Activated CD8-positive, alpha-beta T cell treated with anti-CD3 and anti-CD28 coated beads for 36 hours (primary cell): ENCODE results near the gene ZAR1L. TPM values are rescaled to one million over a fixed set of nuclear protein-coding genes. Genes with fewer than 3 reads are reported as not detected.

ENCODE experiments used
- ATAC-seq: fragments of 200-7000 bp; cut with Tn5 transposase; one replicate; pipeline ENCODE4 v1.10.0; 2021; ENCODE audit warnings: mild to moderate bottlenecking, moderate library complexity
- CTCF ChIA-PET: fragments of 350-600 bp; sonication (Branson Sonifier 250); formaldehyde crosslinking; loops from one replicate; lab custom pipeline; 2021; ENCODE audit warnings: antibody characterized with exemption; lab: Charles Lee
- POLR2A ChIA-PET: fragments of 350-600 bp; sonication (Branson Sonifier 250); formaldehyde crosslinking; loops from one replicate; lab custom pipeline; 2021; ENCODE audit warnings: antibody characterized with exemption; lab: Charles Lee
- DNase-seq: peaks from one replicate; pipeline ENCODE4 v3.0.0-alpha.2; 2020
- H3K27ac Mint-ChIP-seq: one replicate; pipeline ENCODE4 v1.8.0; 2021; ENCODE audit warnings: mild to moderate bottlenecking, mixed read lengths
- H3K27me3 Mint-ChIP-seq: one replicate; pipeline ENCODE4 v1.8.0; 2021; ENCODE audit warnings: mixed read lengths
- H3K36me3 Mint-ChIP-seq: one replicate; pipeline ENCODE4 v1.8.0; 2021; ENCODE audit warnings: low read depth, mixed read lengths
- H3K4me1 Mint-ChIP-seq: one replicate; pipeline ENCODE4 v1.8.0; 2021; ENCODE audit warnings: low read depth, mixed read lengths
- H3K4me3 Mint-ChIP-seq: one replicate; pipeline ENCODE4 v1.8.0; 2021; ENCODE audit warnings: mild to moderate bottlenecking, moderate library complexity, mixed read lengths
- H3K9me3 Mint-ChIP-seq: one replicate; pipeline ENCODE4 v1.8.0; 2021; ENCODE audit warnings: mixed read lengths
- intact Hi-C: fragments of 100-400 bp; cut with micrococcal nuclease; formaldehyde crosslinking; loops from one replicate; pipeline ENCODE4 v1.10.0; 2022
- total RNA-seq, 2 experiments: library from RNA; stranded (reverse); gene quantifications; one replicate each; pipeline ENCODE4 v1.2.3, GENCODE V29; 2021
- TF ChIP-seq, protein P1 (sequence below): fragments of 200-600 bp; IDR thresholded peaks from one replicate; pipeline ENCODE4 v1.8.0; 2022; ENCODE audit warnings: antibody characterized with exemption, mild to moderate bottlenecking

The ZAR1L gene
- total RNA-seq, 2 experiments from 2014 or later = not detected

DNA sequence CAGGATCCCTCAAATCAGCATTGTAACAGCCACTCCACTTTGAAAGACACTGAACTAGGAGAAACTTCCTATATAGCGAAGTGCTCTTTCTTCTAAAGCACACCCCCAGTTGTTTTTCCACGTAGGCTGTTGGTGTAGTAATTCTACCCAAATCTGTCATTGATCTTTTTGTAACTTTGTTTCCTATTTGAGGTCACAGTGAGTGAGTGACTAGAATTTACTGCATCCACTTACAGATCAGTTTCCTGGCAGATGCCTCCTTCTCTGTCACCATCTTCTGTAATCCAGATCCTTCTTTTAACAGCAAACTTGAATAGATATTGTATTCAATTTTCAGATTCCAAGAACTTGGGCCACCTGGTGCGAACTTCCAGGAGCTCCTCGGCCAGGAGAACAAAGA is 15.3 kb downstream of the ZAR1L start:
- peak; percentile 67 for ATAC-seq
- H3K4me3 Mint-ChIP-seq = no peak overlapping the region
- DNase-seq = no peak
- no peaks in the 10 kb centered on the region for H3K9me3 Mint-ChIP-seq
- H3K27me3 Mint-ChIP-seq = peaks cover 18% of the 10 kb centered on the region
- H3K36me3 Mint-ChIP-seq = no peaks in the 10 kb centered on the region
- H3K27ac Mint-ChIP-seq = no peak overlapping the region
- CTCF ChIA-PET = interaction anchor here (0.8 to 1.6 kb wide), 3 partner anchors 9 to 32 kb away, joined by 3 to 4 read pairs (median 3); no protein-coding TSS in a partner anchor
- TF ChIP-seq, protein P1, sequence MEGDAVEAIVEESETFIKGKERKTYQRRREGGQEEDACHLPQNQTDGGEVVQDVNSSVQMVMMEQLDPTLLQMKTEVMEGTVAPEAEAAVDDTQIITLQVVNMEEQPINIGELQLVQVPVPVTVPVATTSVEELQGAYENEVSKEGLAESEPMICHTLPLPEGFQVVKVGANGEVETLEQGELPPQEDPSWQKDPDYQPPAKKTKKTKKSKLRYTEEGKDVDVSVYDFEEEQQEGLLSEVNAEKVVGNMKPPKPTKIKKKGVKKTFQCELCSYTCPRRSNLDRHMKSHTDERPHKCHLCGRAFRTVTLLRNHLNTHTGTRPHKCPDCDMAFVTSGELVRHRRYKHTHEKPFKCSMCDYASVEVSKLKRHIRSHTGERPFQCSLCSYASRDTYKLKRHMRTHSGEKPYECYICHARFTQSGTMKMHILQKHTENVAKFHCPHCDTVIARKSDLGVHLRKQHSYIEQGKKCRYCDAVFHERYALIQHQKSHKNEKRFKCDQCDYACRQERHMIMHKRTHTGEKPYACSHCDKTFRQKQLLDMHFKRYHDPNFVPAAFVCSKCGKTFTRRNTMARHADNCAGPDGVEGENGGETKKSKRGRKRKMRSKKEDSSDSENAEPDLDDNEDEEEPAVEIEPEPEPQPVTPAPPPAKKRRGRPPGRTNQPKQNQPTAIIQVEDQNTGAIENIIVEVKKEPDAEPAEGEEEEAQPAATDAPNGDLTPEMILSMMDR = no peak
- H3K4me1 Mint-ChIP-seq = peaks cover 9% of the 10 kb centered on the region
- intact Hi-C loops = no loop called here
- POLR2A ChIA-PET = interaction anchor here (1.3 kb wide), 1 partner anchor 16 kb away, joined by 4 read pairs; the partner anchor contains the start of genes BRCA2 and ZAR1L

DNA sequence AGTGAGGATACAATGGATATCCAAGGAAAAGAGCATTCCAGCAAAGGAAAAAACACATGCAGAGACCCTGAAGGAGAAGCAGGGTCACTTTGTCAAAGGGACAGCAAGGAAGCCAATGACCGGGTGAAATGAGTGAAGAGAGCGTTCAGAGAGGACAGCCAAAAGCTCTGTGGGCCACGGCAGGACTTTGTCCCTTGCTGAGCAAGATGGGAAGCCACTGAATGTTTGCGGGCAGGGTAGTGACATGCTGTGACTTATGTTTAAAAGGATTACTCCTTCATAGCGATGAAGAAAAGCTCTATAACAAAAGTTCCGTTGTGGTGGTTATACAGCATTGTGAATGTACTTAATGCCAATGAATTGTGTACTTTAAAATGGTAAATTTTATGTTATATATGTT is 16.5 kb downstream of the ZAR1L start:
- Mint-ChIP-seq H3K27ac (no peak overlapping the region), H3K36me3 (no peaks in the 10 kb centered on the region), H3K9me3 (no peaks in the 10 kb centered on the region), H3K4me3 (no peak overlapping the region), H3K4me1 (peaks cover 9% of the 10 kb centered on the region), H3K27me3 (peaks cover 19% of the 10 kb centered on the region)
- intact Hi-C loops = no loop called here
- DNase-seq = no peak
- TF ChIP-seq, protein P1 = no peak
- ChIA-PET POLR2A (interaction anchor here (1.8 kb wide), 1 partner anchor 16 kb away, joined by 6 read pairs; the partner anchor contains the start of genes BRCA2 and ZAR1L), CTCF (no interaction called here)
- no peak for ATAC-seq

DNA sequence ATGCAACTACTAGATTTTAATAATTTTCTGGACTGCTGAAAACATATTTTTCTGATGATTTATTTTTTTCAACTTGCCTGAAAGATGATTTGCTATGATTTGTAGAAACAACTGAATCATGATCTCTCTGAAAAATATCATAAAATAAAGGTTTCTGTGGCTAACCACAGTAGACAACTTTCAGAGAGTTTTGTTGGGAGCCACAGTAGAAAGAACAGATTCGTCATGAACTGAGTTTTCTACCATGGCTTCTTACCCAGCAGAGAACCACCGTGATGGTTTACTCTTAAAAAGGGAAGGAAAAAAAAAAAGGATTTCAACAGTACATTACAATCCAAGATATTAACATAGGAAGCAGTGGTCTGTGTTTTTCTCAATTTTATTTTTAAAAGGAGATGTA is 18.0 kb downstream of the ZAR1L start:
- Mint-ChIP-seq H3K27me3 (peaks cover 19% of the 10 kb centered on the region), H3K27ac (no peak overlapping the region), H3K36me3 (no peaks in the 10 kb centered on the region), H3K4me3 (no peak overlapping the region), H3K4me1 (peaks cover 9% of the 10 kb centered on the region), H3K9me3 (no peaks in the 10 kb centered on the region)
- POLR2A ChIA-PET = no interaction called here
- ATAC-seq = peak; percentile 55
- DNase-seq = no peak
- CTCF ChIA-PET = interaction anchor here (1.4 kb wide), 1 partner anchor 50 kb away, joined by 3 read pairs; no protein-coding TSS in a partner anchor
- TF ChIP-seq, protein P1 = no peak
- intact Hi-C loops = no loop called here

DNA sequence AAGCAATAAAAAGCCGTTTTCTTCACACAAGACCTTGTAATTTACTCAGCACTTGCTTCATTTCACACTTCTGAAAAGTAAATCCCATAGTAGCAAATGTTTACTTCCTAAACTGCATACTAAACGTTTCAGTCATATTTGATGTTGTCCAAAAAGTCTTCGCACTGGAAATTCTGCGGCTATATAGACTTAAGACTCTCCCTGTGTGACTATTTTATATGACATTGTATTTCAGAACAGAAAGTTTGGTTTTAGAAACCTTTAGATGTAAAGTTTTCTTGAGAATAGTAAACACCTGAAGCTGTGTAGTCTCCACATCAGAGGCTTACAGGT is 29.6 kb downstream of the ZAR1L start:
- Mint-ChIP-seq H3K4me1 (no peaks in the 10 kb centered on the region), H3K9me3 (no peaks in the 10 kb centered on the region), H3K27ac (no peak overlapping the region), H3K27me3 (no peaks in the 10 kb centered on the region), H3K36me3 (no peaks in the 10 kb centered on the region), H3K4me3 (no peak overlapping the region)
- no peak for ATAC-seq
- POLR2A ChIA-PET = no interaction called here
- TF ChIP-seq, protein P1 = no peak
- intact Hi-C loops = no loop called here
- DNase-seq = no peak
- CTCF ChIA-PET = interaction anchor here (0.6 to 2.0 kb wide), 3 partner anchors 24 to 376 kb away, joined by 3 to 4 read pairs (median 3); no protein-coding TSS in a partner anchor

DNA sequence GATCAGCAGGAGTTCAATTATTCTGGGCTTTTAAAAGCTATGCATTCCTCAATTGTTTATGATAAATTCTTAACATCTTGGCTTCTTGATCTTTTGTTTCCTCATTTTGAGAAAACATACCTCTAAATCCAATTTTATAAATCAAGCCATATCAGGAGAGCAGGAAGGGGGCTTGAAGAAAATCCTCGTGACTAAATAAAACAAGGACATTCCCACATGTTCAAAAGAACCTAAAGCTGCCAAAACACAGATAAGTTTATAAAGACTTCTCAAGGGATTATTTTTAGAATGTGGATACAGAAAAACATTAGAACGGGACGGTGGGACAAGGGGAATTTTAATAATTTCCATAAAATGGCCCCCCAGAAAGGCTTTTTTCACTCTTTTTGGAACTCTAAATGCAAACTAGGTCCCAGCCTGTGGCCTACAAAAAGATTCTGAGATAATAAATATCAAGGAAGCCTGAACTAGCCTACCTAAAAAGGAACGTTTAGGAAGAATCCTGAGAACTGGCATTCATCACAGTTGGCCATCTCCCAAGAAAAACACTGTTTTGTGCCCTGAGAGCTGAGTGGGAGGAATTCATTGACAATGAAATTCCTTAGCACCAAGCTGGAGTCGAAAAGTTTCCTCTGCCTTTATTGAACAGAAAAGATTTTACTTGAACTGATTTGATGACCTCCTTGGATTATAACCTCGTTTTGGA is 30.1 kb downstream of the ZAR1L start:
- DNase-seq = no peak
- POLR2A ChIA-PET = no interaction called here
- intact Hi-C loops = no loop called here
- no peaks in the 10 kb centered on the region for H3K27me3 Mint-ChIP-seq
- H3K27ac Mint-ChIP-seq = no peak overlapping the region
- H3K36me3 Mint-ChIP-seq = no peaks in the 10 kb centered on the region
- H3K9me3 Mint-ChIP-seq = no peaks in the 10 kb centered on the region
- TF ChIP-seq, protein P1 = no peak
- CTCF ChIA-PET = interaction anchor here (0.6 to 2.0 kb wide), 5 partner anchors 15 to 375 kb away, joined by 3 to 4 read pairs (median 3); no protein-coding TSS in a partner anchor
- H3K4me1 Mint-ChIP-seq = no peaks in the 10 kb centered on the region
- ATAC-seq = no peak
- H3K4me3 Mint-ChIP-seq = no peak overlapping the region
